BJ (cell line): ENCODE results near the gene MOGAT2. TPM values are rescaled to one million over a fixed set of nuclear protein-coding genes. Genes with fewer than 3 reads are reported as not detected.

ENCODE experiments used
- CTCF ChIA-PET: fragments of 350-600 bp; formaldehyde crosslinking; extraction: SDS; loops from one replicate; lab custom pipeline; 2021; ENCODE audit warnings: antibody characterized with exemption, inconsistent platforms; lab: Yijun Ruan, JAX
- POLR2A ChIA-PET: fragments of 300-600 bp; sonication (Branson Sonifier 250); formaldehyde crosslinking; extraction: SDS; loops from one replicate; lab custom pipeline; 2021; ENCODE audit warnings: antibody characterized with exemption; lab: Charles Lee
- DNase-seq: peaks from one replicate; pipeline ENCODE4 v3.0.0-alpha.2; 2011; ENCODE audit warnings: low read depth
- H3K27me3 ChIP-seq: 2 replicates; pipeline ENCODE4 v1.6.0; 2011; ENCODE audit warnings: low read length; ENCODE audit not compliant: control insufficient read depth, insufficient read depth
- H3K36me3 ChIP-seq: 2 replicates; pipeline ENCODE4 v1.5.1; 2011; ENCODE audit warnings: low read length; ENCODE audit not compliant: control insufficient read depth, insufficient read depth
- H3K4me3 ChIP-seq: 2 replicates; pipeline ENCODE4 v1.5.1; 2011; ENCODE audit warnings: low read depth, mild to moderate bottlenecking, control low read depth, low read length
- CTCF ChIP-seq: IDR thresholded peaks from 2 replicates; pipeline ENCODE4 v1.5.1; 2011; ENCODE audit warnings: low read depth, mild to moderate bottlenecking, control low read depth, inconsistent platforms, low read length, moderate library complexity; ENCODE audit not compliant: insufficient read depth
- polyA plus RNA-seq: library from polyadenylated mRNA; depleted of rRNA; stranded (reverse); fragments of >200 nt; gene quantifications from 2 replicates; pipeline ENCODE4 v1.2.3, GENCODE V29; 2011

The MOGAT2 gene
- polyA plus RNA-seq, 1 experiment = not detected

GRCh38 chr11:75765116-75765515 lies 47.5 kb downstream of the MOGAT2 start:
- H3K4me3 ChIP-seq = no peak overlapping the region
- TF ChIP-seq CTCF = no peak
- POLR2A ChIA-PET = no interaction called here
- peaks cover 12% of the 10 kb centered on the region for H3K27me3 ChIP-seq
- no peaks in the 10 kb centered on the region for H3K36me3 ChIP-seq
- CTCF ChIA-PET = interaction anchor here (1.1 to 1.8 kb wide), 2 partner anchors 9 to 38 kb away, joined by 3 read pairs; no protein-coding TSS in a partner anchor
- DNase-seq = no peak

- peaks cover 16% of the 10 kb centered on the region for H3K27me3 ChIP-seq
- CTCF ChIA-PET = no interaction called here
- no peak for DNase-seq
- no peak overlapping the region for H3K4me3 ChIP-seq
- no peak for TF ChIP-seq CTCF
- POLR2A ChIA-PET = no interaction called here
- H3K36me3 ChIP-seq = no peaks in the 10 kb centered on the region
These were observed 49.0 kb downstream of the MOGAT2 start for GRCh38 chr11:75766443-75767227.

- Histone ChIP-seq H3K36me3 (no peaks in the 10 kb centered on the region), H3K27me3 (peaks cover 16% of the 10 kb centered on the region), H3K4me3 (no peak overlapping the region)
- ChIA-PET CTCF (no interaction called here), POLR2A (no interaction called here)
- DNase-seq = no peak
- TF ChIP-seq CTCF = no peak
These were observed 49.6 kb downstream of the MOGAT2 start for GRCh38 chr11:75767228-75767572.

GRCh38 chr11:75767793-75768111 lies 50.1 kb downstream of the MOGAT2 start:
- TF ChIP-seq CTCF = no peak
- POLR2A ChIA-PET = no interaction called here
- Histone ChIP-seq H3K4me3 (no peak overlapping the region), H3K27me3 (peaks cover 16% of the 10 kb centered on the region), H3K36me3 (no peaks in the 10 kb centered on the region)
- CTCF ChIA-PET = no interaction called here
- no peak for DNase-seq

- CTCF ChIA-PET = interaction anchor here (1.7 kb wide), 1 partner anchor 34 kb away, joined by 5 read pairs; no protein-coding TSS in a partner anchor
- DNase-seq = no peak
- POLR2A ChIA-PET = interaction anchor here (0.6 kb wide), 1 partner anchor 164 kb away, joined by 3 read pairs; no protein-coding TSS in a partner anchor
- Histone ChIP-seq H3K36me3 (no peaks in the 10 kb centered on the region), H3K4me3 (peak within 1 kb of the TSS; percentile 40), H3K27me3 (peaks cover 18% of the 10 kb centered on the region)
- TF ChIP-seq CTCF = no peak
These were observed 50.7 kb downstream of the MOGAT2 start, which contains the start of gene DGAT2 for GRCh38 chr11:75768112-75768908. DGAT2 (plus strand) TSS chr11:75768778; CDS start chr11:75768992, 214 bp downstream.
